Thymus (tissue), 11 donors: Measurements from ENCODE around the gene PRDM16. TPM values are rescaled to one million over a fixed set of nuclear protein-coding genes. Genes with fewer than 3 reads are reported as not detected.

Source experiments
- DNase-seq, 9 donors: peaks; one replicate each; pipeline ENCODE4 v3.0.0-alpha.2; 2013; ENCODE audit warnings: low spot score in 9 of 9, low read depth in 6 of 9, missing footprints in 1 of 9
- H3K27ac ChIP-seq, 2 donors: one replicate each; pipeline ENCODE4 v1.5.1; 2013; ENCODE audit warnings: control low read depth in 1 of 2, low read depth in 1 of 2, low read length in 1 of 2, mild to moderate bottlenecking in 1 of 2, moderate library complexity in 1 of 2
- H3K27me3 ChIP-seq, 2 donors: one replicate each; pipeline ENCODE4 v1.5.1; 2013; ENCODE audit warnings: low read length in 1 of 2; ENCODE audit not compliant: control insufficient read depth in 2 of 2, insufficient read depth in 1 of 2
- H3K36me3 ChIP-seq, 2 donors: one replicate each; pipeline ENCODE4 v1.5.1; 2013; ENCODE audit warnings: low read length in 1 of 2, mild to moderate bottlenecking in 1 of 2, moderate library complexity in 1 of 2; ENCODE audit not compliant: control insufficient read depth in 2 of 2, insufficient read depth in 2 of 2
- H3K4me1 ChIP-seq, 2 donors: one replicate each; pipeline ENCODE4 v1.5.1; 2013; ENCODE audit warnings: low read length in 2 of 2; ENCODE audit not compliant: control insufficient read depth in 2 of 2, insufficient read depth in 2 of 2
- H3K4me3 ChIP-seq, 2 donors: one replicate each; pipeline ENCODE4 v1.5.1; 2013; ENCODE audit warnings: low read length in 2 of 2, control low read depth in 1 of 2, mild to moderate bottlenecking in 1 of 2
- H3K9me3 ChIP-seq, 2 donors: one replicate each; pipeline ENCODE4 v1.5.1; 2013; ENCODE audit warnings: low read length in 1 of 2, mild to moderate bottlenecking in 1 of 2; ENCODE audit not compliant: control insufficient read depth in 2 of 2, insufficient read depth in 1 of 2
- WGBS: extraction: QIAGEN DNeasy Blood & Tissue Kit; methylation state at CpG from one replicate; pipeline ENCODE4 v1.1.7; 2013; 5-methylcytosine and 5-hydroxymethylcytosine counted together
- polyA plus RNA-seq: library from polyadenylated mRNA; stranded (reverse); fragments of 200-250 nt; gene quantifications from one replicate; pipeline ENCODE4 v1.2.3, GENCODE V29; 2013
- total RNA-seq: library from RNA; stranded (reverse); fragments of 120-200 nt; gene quantifications from one replicate; pipeline ENCODE4 v1.2.4, GENCODE V29; 2013
- donor health status: healthy.

Gene PRDM16
- total and polyA plus RNA-seq, 2 donors = 0.09 to 0.55 TPM

GRCh38 chr1:3443807-3444206 lies 374.8 kb downstream of the PRDM16 start:
- H3K27ac ChIP-seq = no peak overlapping the region
- peaks cover 0 to 11% of the 10 kb centered on the region in 2 donors for H3K27me3 ChIP-seq
- H3K9me3 ChIP-seq = peaks cover 0 to 3% of the 10 kb centered on the region in 2 donors
- no peak overlapping the region for H3K4me3 ChIP-seq
- no peaks in the 10 kb centered on the region for H3K36me3 ChIP-seq
- no peaks in the 10 kb centered on the region for H3K4me1 ChIP-seq
- 94% methylated on average over 7 of the region's 7 CpGs for WGBS
- no peak for DNase-seq

GRCh38 chr1:3444298-3444697 lies 375.3 kb downstream of the PRDM16 start:
- Histone ChIP-seq H3K27me3 (peaks cover 0 to 11% of the 10 kb centered on the region in 2 donors), H3K36me3 (no peaks in the 10 kb centered on the region), H3K4me1 (no peaks in the 10 kb centered on the region), H3K9me3 (peaks cover 0 to 3% of the 10 kb centered on the region in 2 donors), H3K27ac (no peak overlapping the region), H3K4me3 (no peak overlapping the region)
- DNase-seq = no peak
- 95% methylated on average over 18 of the region's 18 CpGs for WGBS

- peaks cover 0 to 3% of the 10 kb centered on the region in 2 donors for H3K9me3 ChIP-seq
- H3K27ac ChIP-seq = no peak overlapping the region
- 83% methylated on average over 10 of the region's 10 CpGs for WGBS
- H3K4me1 ChIP-seq = no peaks in the 10 kb centered on the region
- no peak for DNase-seq
- no peak overlapping the region for H3K4me3 ChIP-seq
- no peaks in the 10 kb centered on the region for H3K36me3 ChIP-seq
- H3K27me3 ChIP-seq = peaks cover 0 to 11% of the 10 kb centered on the region in 2 donors
Observed at GRCh38 chr1:3444736-3445135, 375.7 kb downstream of the PRDM16 start.

- Histone ChIP-seq H3K27ac (no peak overlapping the region), H3K27me3 (peaks cover 8 to 34% of the 10 kb centered on the region in 2 donors), H3K9me3 (peaks cover 0 to 3% of the 10 kb centered on the region in 2 donors), H3K4me3 (no peak overlapping the region), H3K4me1 (peaks cover 0 to 9% of the 10 kb centered on the region in 2 donors), H3K36me3 (no peaks in the 10 kb centered on the region)
- no peak for DNase-seq
- 94% methylated on average over 9 of the region's 9 CpGs for whole genome bisulfite sequencing
Observed at GRCh38 chr1:3450202-3450863, 381.3 kb downstream of the PRDM16 start.

GRCh38 chr1:3450983-3451382 lies 382.0 kb downstream of the PRDM16 start:
- H3K4me1 ChIP-seq = peaks cover 0 to 9% of the 10 kb centered on the region in 2 donors
- H3K4me3 ChIP-seq = no peak overlapping the region
- peaks cover 8 to 40% of the 10 kb centered on the region in 2 donors for H3K27me3 ChIP-seq
- 80% methylated on average over 12 of the region's 12 CpGs for WGBS
- H3K9me3 ChIP-seq = peaks cover 0 to 3% of the 10 kb centered on the region in 2 donors
- DNase-seq = no peak
- H3K36me3 ChIP-seq = no peaks in the 10 kb centered on the region
- no peak overlapping the region for H3K27ac ChIP-seq

- no peaks in the 10 kb centered on the region for H3K36me3 ChIP-seq
- no peak overlapping the region for H3K27ac ChIP-seq
- H3K27me3 ChIP-seq = peaks cover 8 to 45% of the 10 kb centered on the region in 2 donors
- no peak overlapping the region for H3K4me3 ChIP-seq
- H3K9me3 ChIP-seq = no peaks in the 10 kb centered on the region
- peaks cover 0 to 9% of the 10 kb centered on the region in 2 donors for H3K4me1 ChIP-seq
- 89% methylated on average over 23 of the region's 23 CpGs for whole genome bisulfite sequencing
- DNase-seq = no peak
Observed at GRCh38 chr1:3451994-3452865, 383.2 kb downstream of the PRDM16 start.

- Histone ChIP-seq H3K4me1 (peaks cover 0 to 12% of the 10 kb centered on the region in 2 donors), H3K9me3 (no peaks in the 10 kb centered on the region), H3K4me3 (no peak overlapping the region), H3K36me3 (no peaks in the 10 kb centered on the region), H3K27ac (no peak overlapping the region), H3K27me3 (peaks cover 8 to 45% of the 10 kb centered on the region in 2 donors)
- no peak for DNase-seq
- WGBS = 53% methylated on average over 5 of the region's 5 CpGs
Observed at GRCh38 chr1:3452866-3453175, 383.8 kb downstream of the PRDM16 start.

GRCh38 chr1:3453203-3453761 lies 384.3 kb downstream of the PRDM16 start:
- Histone ChIP-seq H3K4me1 (peaks cover 0 to 16% of the 10 kb centered on the region in 2 donors), H3K9me3 (no peaks in the 10 kb centered on the region), H3K36me3 (no peaks in the 10 kb centered on the region), H3K27me3 (peaks cover 8 to 45% of the 10 kb centered on the region in 2 donors), H3K27ac (no peak overlapping the region), H3K4me3 (no peak overlapping the region)
- peak in 8 of 9 donors; percentile 14 to 73 (median 39) for DNase-seq
- 32% methylated on average over 18 of the region's 18 CpGs for WGBS
